ENCODE results near the gene ATP2C2.

The ATP2C2 gene

GRCh38 chr16:84321932-84322331 is 46.4 kb upstream of the ATP2C2 start:
- Histone ChIP-seq H3K4me2 (ENCODE audit: low read length) (no peak overlapping the region), H4K20me1 (ENCODE audit: insufficient read depth, low read length) (no peaks in the 10 kb centered on the region), H3K36me3 (ENCODE audit: insufficient read depth, low read length) (no peaks in the 10 kb centered on the region; the same call in 1 of the 2 replicates), H3K9ac (ENCODE audit: low read length) (no peak overlapping the region), H3K9me3 (ENCODE audit: low read length) (peaks cover 4% of the 10 kb centered on the region), H3K4me3 (ENCODE audit: low read depth, low read length, poor library complexity, severe bottlenecking) (no peak overlapping the region), H3K27ac (ENCODE audit: low read depth, low read length, poor library complexity, severe bottlenecking) (no peak overlapping the region), H3F3A (ENCODE audit: insufficient read depth, low read length) (no peaks in the 10 kb centered on the region), H3K27me3 (ENCODE audit: insufficient read depth, low read length) (peaks cover 14% of the 10 kb centered on the region; the same call in 1 of the 2 replicates), H3K9me2 (ENCODE audit: low read depth, low read length) (no peaks in the 10 kb centered on the region), H3K4me1 (ENCODE audit: insufficient read depth, low read length, severe bottlenecking) (no peaks in the 10 kb centered on the region), H3K79me2 (ENCODE audit: insufficient read depth, low read length) (no peaks in the 10 kb centered on the region), H2AFZ (ENCODE audit: low read length) (no peak overlapping the region)
- TF ChIP-seq, protein P1, sequence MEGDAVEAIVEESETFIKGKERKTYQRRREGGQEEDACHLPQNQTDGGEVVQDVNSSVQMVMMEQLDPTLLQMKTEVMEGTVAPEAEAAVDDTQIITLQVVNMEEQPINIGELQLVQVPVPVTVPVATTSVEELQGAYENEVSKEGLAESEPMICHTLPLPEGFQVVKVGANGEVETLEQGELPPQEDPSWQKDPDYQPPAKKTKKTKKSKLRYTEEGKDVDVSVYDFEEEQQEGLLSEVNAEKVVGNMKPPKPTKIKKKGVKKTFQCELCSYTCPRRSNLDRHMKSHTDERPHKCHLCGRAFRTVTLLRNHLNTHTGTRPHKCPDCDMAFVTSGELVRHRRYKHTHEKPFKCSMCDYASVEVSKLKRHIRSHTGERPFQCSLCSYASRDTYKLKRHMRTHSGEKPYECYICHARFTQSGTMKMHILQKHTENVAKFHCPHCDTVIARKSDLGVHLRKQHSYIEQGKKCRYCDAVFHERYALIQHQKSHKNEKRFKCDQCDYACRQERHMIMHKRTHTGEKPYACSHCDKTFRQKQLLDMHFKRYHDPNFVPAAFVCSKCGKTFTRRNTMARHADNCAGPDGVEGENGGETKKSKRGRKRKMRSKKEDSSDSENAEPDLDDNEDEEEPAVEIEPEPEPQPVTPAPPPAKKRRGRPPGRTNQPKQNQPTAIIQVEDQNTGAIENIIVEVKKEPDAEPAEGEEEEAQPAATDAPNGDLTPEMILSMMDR (IDR thresholded peaks at IDR 0.05; ENCODE audit: low read length) = no peak
- TF ChIP-seq EZH2 (IDR thresholded peaks at IDR 0.05; ENCODE audit: borderline replicate concordance, low read length) = no peak

DNA sequence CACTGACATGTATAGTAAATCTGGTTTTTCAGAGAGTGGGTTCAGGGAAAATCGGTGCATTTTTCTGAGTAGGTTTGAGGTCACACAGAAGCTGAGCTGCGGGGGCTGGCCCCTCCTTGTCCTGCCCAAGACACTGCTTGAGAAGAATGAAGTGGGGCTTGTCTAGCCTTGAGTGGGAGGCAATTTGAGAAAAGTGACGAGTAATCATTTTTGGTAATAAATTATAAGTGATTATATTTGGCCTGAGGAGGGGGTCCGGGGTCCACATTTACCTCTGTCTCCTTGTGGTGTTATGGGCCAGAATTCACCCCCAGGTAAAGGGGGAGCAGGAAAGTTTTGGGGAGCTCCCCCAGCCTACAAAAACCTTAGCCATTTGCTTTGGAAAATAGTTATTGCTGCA is 45.6 kb upstream of the ATP2C2 start:
- H3K4me1 ChIP-seq (ENCODE audit: insufficient read depth, low read length, severe bottlenecking) = no peaks in the 10 kb centered on the region
- H3K27ac ChIP-seq (ENCODE audit: low read depth, low read length, poor library complexity, severe bottlenecking) = no peak overlapping the region
- no peak for TF ChIP-seq EZH2 (IDR thresholded peaks at IDR 0.05; ENCODE audit: borderline replicate concordance, low read length)
- TF ChIP-seq, protein P1 (IDR thresholded peaks at IDR 0.05; ENCODE audit: low read length) = no peak
- H3F3A ChIP-seq (ENCODE audit: insufficient read depth, low read length) = no peaks in the 10 kb centered on the region
- no peak overlapping the region for H3K4me2 ChIP-seq (ENCODE audit: low read length)
- no peaks in the 10 kb centered on the region for H3K9me2 ChIP-seq (ENCODE audit: low read depth, low read length)
- no peak overlapping the region for H3K4me3 ChIP-seq (ENCODE audit: low read depth, low read length, poor library complexity, severe bottlenecking)
- no peaks in the 10 kb centered on the region for H3K79me2 ChIP-seq (ENCODE audit: insufficient read depth, low read length)
- H3K27me3 ChIP-seq (ENCODE audit: insufficient read depth, low read length) = peaks cover 13% of the 10 kb centered on the region; the same call in 1 of the 2 replicates
- no peaks in the 10 kb centered on the region for H4K20me1 ChIP-seq (ENCODE audit: insufficient read depth, low read length)
- no peak overlapping the region for H3K9ac ChIP-seq (ENCODE audit: low read length)
- H3K36me3 ChIP-seq (ENCODE audit: insufficient read depth, low read length) = no peaks in the 10 kb centered on the region; the same call in 1 of the 2 replicates
- H3K9me3 ChIP-seq (ENCODE audit: low read length) = peaks cover 3% of the 10 kb centered on the region
- H2AFZ ChIP-seq (ENCODE audit: low read length) = no peak overlapping the region

DNA sequence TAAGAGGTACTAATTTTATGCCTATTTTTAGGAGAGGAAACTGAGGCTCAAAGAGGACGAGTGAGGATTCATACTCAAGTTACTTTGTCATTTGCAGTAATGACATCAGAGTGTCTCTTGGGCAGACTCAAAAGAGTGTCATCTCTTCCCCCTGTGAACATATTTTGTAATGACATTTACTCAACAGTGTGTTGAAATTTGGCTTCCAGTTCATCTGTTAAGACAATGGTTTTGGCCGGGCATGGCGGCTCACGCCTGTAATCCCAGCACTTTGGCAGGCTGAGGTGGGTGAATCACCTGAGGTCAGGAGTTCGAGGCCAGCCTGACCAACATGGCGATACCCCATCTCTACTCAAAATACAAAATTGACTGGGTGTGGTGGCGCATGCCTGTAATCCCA is 44.7 kb upstream of the ATP2C2 start:
- Histone ChIP-seq H3K9me2 (ENCODE audit: low read depth, low read length) (no peaks in the 10 kb centered on the region), H3K9ac (ENCODE audit: low read length) (no peak overlapping the region), H3K4me3 (ENCODE audit: low read depth, low read length, poor library complexity, severe bottlenecking) (no peak overlapping the region), H3K27me3 (ENCODE audit: insufficient read depth, low read length) (peaks cover 5% of the 10 kb centered on the region; the same call in 1 of the 2 replicates), H2AFZ (ENCODE audit: low read length) (no peak overlapping the region), H3K9me3 (ENCODE audit: low read length) (no peaks in the 10 kb centered on the region), H3K4me2 (ENCODE audit: low read length) (no peak overlapping the region), H4K20me1 (ENCODE audit: insufficient read depth, low read length) (no peaks in the 10 kb centered on the region), H3K36me3 (ENCODE audit: insufficient read depth, low read length) (no peaks in the 10 kb centered on the region), H3K4me1 (ENCODE audit: insufficient read depth, low read length, severe bottlenecking) (no peaks in the 10 kb centered on the region), H3K79me2 (ENCODE audit: insufficient read depth, low read length) (no peaks in the 10 kb centered on the region), H3F3A (ENCODE audit: insufficient read depth, low read length) (no peaks in the 10 kb centered on the region), H3K27ac (ENCODE audit: low read depth, low read length, poor library complexity, severe bottlenecking) (no peak overlapping the region)
- no peak for TF ChIP-seq EZH2 (IDR thresholded peaks at IDR 0.05; ENCODE audit: borderline replicate concordance, low read length)

All from OCI-LY1 (cell line).